Type B pancreatic cell (in vitro differentiated cells): ENCODE results near the gene MTMR12. TPM values are rescaled to one million over a fixed set of nuclear protein-coding genes. Genes with fewer than 3 reads are reported as not detected.
A peak's percentile ranks its signal among the peaks of the same experiment; 100 is the strongest.

ENCODE experiments used
- DNase-seq: peaks from one replicate; pipeline ENCODE4 v3.0.0; 2021; ENCODE audit warnings: mixed read lengths; ENCODE audit not compliant: unreplicated experiment; ENCODE audit errors: extremely low spot score
- H3K27ac Mint-ChIP-seq: 2 replicates; pipeline ENCODE4 v1.8.0; 2021; ENCODE audit warnings: mild to moderate bottlenecking, mixed read lengths
- H3K27me3 Mint-ChIP-seq: 2 replicates; pipeline ENCODE4 v1.8.0; 2021; ENCODE audit warnings: mixed read lengths
- H3K36me3 Mint-ChIP-seq: 2 replicates; pipeline ENCODE4 v1.8.0; 2021; ENCODE audit warnings: mixed read lengths
- H3K4me1 Mint-ChIP-seq: one replicate; pipeline ENCODE4 v1.8.0; 2021; ENCODE audit warnings: mixed read lengths; ENCODE audit not compliant: unreplicated experiment
- H3K4me3 Mint-ChIP-seq: 2 replicates; pipeline ENCODE4 v1.8.0; 2021; ENCODE audit warnings: mild to moderate bottlenecking, mixed read lengths
- H3K9me3 Mint-ChIP-seq: 2 replicates; pipeline ENCODE4 v1.8.0; 2021; ENCODE audit warnings: mixed read lengths
- total RNA-seq: library from RNA; stranded (reverse); gene quantifications from 2 replicates; pipeline ENCODE4 v1.2.1, GENCODE V29; 2021; ENCODE audit warnings: low replicate concordance
- TF ChIP-seq, protein P1 (sequence below): fragments of 200-600 bp; sonication (generic); conservative IDR thresholded peaks from 2 replicates; pipeline ENCODE4 v1.5.0; 2021; ENCODE audit warnings: antibody characterized with exemption, mild to moderate bottlenecking

MTMR12 gene
- total RNA-seq, 1 donor from 2014 or later = 23.5 TPM

DNA sequence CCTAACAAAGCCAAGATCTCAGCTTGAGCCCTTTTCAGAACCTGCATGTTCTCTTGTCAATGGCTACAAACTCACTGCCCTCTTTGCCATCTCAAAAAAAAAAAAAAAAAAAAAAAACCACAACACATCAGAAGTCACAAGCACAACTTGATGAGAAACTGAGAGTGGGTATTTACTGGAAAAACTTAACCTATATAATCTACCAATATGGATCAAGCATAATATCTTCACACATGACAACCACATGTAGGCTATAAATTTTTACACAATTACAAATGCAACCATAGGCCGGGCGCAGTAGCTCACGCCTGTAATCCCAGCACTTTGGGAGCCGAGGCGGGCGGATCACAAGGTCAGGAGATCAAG is 9.0 kb downstream of the MTMR12 start:
- TF ChIP-seq, protein P1, sequence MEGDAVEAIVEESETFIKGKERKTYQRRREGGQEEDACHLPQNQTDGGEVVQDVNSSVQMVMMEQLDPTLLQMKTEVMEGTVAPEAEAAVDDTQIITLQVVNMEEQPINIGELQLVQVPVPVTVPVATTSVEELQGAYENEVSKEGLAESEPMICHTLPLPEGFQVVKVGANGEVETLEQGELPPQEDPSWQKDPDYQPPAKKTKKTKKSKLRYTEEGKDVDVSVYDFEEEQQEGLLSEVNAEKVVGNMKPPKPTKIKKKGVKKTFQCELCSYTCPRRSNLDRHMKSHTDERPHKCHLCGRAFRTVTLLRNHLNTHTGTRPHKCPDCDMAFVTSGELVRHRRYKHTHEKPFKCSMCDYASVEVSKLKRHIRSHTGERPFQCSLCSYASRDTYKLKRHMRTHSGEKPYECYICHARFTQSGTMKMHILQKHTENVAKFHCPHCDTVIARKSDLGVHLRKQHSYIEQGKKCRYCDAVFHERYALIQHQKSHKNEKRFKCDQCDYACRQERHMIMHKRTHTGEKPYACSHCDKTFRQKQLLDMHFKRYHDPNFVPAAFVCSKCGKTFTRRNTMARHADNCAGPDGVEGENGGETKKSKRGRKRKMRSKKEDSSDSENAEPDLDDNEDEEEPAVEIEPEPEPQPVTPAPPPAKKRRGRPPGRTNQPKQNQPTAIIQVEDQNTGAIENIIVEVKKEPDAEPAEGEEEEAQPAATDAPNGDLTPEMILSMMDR = no peak
- no peak for DNase-seq
- peaks cover 34% of the 10 kb centered on the region for H3K4me1 Mint-ChIP-seq
- H3K36me3 Mint-ChIP-seq = peaks cover 3% of the 10 kb centered on the region
- H3K4me3 Mint-ChIP-seq = no peak overlapping the region
- H3K27ac Mint-ChIP-seq = no peak overlapping the region
- H3K27me3 Mint-ChIP-seq = no peaks in the 10 kb centered on the region
- no peaks in the 10 kb centered on the region for H3K9me3 Mint-ChIP-seq

DNA sequence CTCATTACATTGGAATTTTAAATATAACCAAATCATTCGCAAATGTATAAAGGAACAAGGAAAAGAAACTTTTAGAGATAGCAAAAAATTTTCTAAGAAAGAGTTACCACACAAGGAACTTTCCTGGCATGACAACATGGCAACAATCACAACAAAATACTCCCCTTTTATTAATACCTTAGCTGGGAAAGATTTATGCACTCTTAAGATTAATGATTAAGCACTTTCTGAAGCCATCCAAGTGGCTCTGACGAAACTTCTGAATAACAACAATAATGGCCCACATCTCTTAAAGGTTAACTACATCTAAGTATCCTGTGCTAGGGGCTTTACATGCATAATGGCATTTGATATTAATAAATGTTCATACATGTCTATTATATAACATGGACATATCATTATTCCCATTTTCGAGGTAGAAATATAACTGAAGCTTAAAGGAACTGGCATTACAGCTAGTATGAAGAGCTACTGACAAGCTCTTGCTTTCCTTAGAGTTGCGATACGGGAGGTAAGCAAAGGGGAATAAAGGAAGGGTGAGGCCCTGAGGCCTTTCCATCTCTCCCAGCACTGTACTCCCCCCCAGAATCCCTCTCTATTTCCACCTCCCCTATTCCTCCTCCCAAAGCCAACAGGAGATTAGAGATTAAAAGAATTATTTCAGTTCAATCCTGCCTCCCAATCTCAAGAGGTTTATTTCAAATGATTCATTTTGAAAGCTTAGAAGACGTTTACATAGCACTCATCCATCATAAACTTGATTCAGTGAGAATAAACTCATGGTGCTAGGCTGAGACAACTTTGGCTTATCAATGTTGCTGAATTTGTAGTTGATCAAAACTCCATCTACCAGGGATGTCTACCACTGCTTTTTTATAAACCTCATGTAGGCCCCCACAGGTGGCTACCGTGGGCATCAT is 9.6 kb downstream of the MTMR12 start:
- H3K9me3 Mint-ChIP-seq = no peaks in the 10 kb centered on the region
- TF ChIP-seq, protein P1 = no peak
- H3K27ac Mint-ChIP-seq = peak overlapping the region; percentile 30
- no peak for DNase-seq
- H3K4me1 Mint-ChIP-seq = peaks cover 37% of the 10 kb centered on the region
- H3K27me3 Mint-ChIP-seq = no peaks in the 10 kb centered on the region
- peaks cover 8% of the 10 kb centered on the region for H3K36me3 Mint-ChIP-seq
- no peak overlapping the region for H3K4me3 Mint-ChIP-seq

DNA sequence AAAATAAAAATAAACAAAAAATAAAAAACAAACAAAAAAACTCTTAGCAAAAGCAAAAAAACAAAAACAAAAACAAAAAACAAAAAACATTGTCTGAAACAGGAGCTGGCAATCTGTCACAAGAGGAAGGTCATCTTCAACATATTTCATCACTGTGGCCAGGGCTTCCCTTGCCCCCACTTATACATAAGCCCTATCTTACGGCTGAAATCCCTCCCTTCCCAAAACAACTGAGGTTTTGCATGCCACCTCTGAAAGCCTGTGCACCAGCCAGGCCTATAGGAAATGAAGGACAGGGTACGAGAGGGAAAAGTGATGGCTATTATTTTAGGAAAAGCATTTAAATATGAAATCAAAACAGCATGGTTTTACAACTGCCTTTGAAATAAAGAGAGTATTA is 10.8 kb downstream of the MTMR12 start:
- Mint-ChIP-seq H3K36me3 (peaks cover 17% of the 10 kb centered on the region), H3K27me3 (no peaks in the 10 kb centered on the region), H3K4me3 (no peak overlapping the region), H3K9me3 (no peaks in the 10 kb centered on the region), H3K27ac (no peak overlapping the region), H3K4me1 (peaks cover 42% of the 10 kb centered on the region)
- TF ChIP-seq, protein P1 = no peak
- no peak for DNase-seq

DNA sequence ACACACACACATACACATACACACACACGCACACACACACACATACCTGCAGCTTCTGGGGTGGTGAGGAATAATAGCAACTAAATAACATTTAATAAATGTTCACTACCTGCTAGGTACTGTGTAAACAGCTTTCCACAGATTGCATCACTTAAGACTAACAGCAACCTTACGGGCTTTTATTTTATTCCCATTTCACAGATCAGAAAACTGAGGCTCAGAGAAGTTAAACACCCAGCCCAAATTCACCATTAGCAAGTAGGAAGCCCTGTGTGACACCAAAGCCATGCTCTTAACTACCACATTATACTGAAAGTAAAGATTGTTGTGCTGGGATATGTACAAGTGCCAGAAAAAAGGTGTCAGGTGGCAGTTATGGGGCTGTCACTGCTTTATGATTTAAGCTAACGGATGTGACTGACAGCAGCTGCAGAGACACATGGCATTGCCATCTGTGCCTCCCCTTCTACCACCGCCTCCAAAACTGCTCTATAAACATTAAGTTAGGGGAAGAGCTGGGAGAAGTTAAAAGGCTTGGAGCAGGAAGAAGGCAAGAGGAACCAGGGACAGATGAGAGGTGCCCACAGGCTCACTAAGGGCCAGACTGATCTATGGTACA is 13.6 kb downstream of the MTMR12 start:
- no peak for DNase-seq
- Mint-ChIP-seq H3K36me3 (peaks cover 14% of the 10 kb centered on the region), H3K27me3 (no peaks in the 10 kb centered on the region), H3K9me3 (no peaks in the 10 kb centered on the region), H3K4me1 (peaks cover 37% of the 10 kb centered on the region), H3K27ac (no peak overlapping the region), H3K4me3 (no peak overlapping the region)
- TF ChIP-seq, protein P1 = no peak

DNA sequence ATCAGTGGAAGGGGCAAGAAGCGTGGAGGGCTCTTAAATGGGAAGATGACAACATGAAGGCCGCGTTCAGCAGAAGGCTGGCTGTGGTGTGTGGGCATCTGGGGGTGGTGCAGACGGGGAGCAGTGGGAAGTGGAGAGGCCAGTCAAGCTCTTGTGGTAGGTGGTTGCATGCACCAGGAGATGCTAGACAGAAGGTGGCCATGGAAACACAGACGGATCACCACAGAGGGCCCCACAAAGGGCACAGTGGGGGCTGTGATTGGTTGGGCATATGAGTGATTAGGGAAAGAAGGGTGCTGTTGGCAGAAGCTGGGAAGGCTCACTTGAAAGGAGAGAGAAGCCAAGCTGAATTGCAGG is 14.7 kb downstream of the MTMR12 start:
- no peak overlapping the region for H3K27ac Mint-ChIP-seq
- no peaks in the 10 kb centered on the region for H3K9me3 Mint-ChIP-seq
- no peaks in the 10 kb centered on the region for H3K27me3 Mint-ChIP-seq
- DNase-seq = no peak
- H3K4me1 Mint-ChIP-seq = peaks cover 30% of the 10 kb centered on the region
- H3K4me3 Mint-ChIP-seq = peak overlapping the region; percentile 37
- TF ChIP-seq, protein P1 = no peak
- H3K36me3 Mint-ChIP-seq = peaks cover 22% of the 10 kb centered on the region
